ENCODE measurements around the gene CNTN5. TPM values are rescaled to one million over a fixed set of nuclear protein-coding genes. Genes with fewer than 3 reads are reported as not detected.

CNTN5 gene
- total and polyA plus RNA-seq, 2 donors (not counting 1 experiment from before 2014, with no cell fraction given): not detected

DNA sequence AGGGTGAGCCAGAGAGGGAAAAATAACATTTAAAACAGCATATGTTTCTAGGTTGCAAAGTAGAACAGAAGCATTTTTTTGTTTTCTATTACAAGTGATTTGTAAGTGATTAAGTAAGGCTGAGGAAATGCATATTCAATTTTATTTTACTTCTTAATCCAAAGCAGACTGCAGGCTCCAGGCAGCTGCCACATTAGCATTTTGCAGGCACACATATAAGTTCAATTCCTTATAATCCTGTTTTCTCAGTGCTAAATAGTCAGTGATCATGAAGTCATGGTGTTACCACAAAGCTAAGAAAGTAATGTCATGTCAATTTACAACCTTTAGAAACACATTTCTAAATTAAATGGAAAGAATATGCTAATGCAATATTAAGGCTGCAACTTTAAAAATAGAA, 149.8 kb downstream of the CNTN5 start:
- DNase-seq (no peak), ATAC-seq (ENCODE audit: low read depth) (no peak)
- Histone ChIP-seq H4K20me1 (ENCODE audit: control insufficient read depth, insufficient read depth, low read length, poor library complexity, severe bottlenecking) (no peaks in the 10 kb centered on the region), H3K27ac (ENCODE audit: low read length in 2 of 2) (no peak overlapping the region), H3K36me3 (replicated peaks in 1 of 2; ENCODE audit: control extremely low read depth in 1 of 2, control insufficient read depth in 1 of 2, extremely low read depth in 1 of 2, insufficient read depth in 2 of 2, low read length in 1 of 2) (no peaks in the 10 kb centered on the region), H3K4me3 (ENCODE audit: control extremely low read depth in 1 of 5, extremely low read depth in 1 of 5, insufficient read depth in 1 of 5, low read depth in 2 of 5, low read length in 4 of 5) (no peak overlapping the region), H3K9ac (ENCODE audit: low read length) (no peak overlapping the region), H2AFZ (ENCODE audit: insufficient read depth, low read depth, low read length, poor library complexity, severe bottlenecking) (no peak overlapping the region), H3K4me1 (ENCODE audit: control insufficient read depth in 2 of 2, insufficient read depth in 2 of 2, low read length in 2 of 2) (no peaks in the 10 kb centered on the region), H3K9me3 (ENCODE audit: control extremely low read depth in 1 of 3, control insufficient read depth in 2 of 3, insufficient read depth in 1 of 3, low read length in 2 of 3) (no peaks in the 10 kb centered on the region), H3K27me3 (replicated peaks in 1 of 4; ENCODE audit: control extremely low read depth in 1 of 4, control insufficient read depth in 3 of 4, insufficient read depth in 4 of 4, low read length in 3 of 4) (no peaks in the 10 kb centered on the region), H3K4me2 (replicated peaks; ENCODE audit: low read depth, low read length, poor library complexity, severe bottlenecking) (no peak overlapping the region), H3K79me2 (ENCODE audit: control insufficient read depth, insufficient read depth, low read length) (no peaks in the 10 kb centered on the region)
- Mint-ChIP-seq H3K4me3 (no peak overlapping the region), H3K4me1 (no peaks in the 10 kb centered on the region), H3K27ac (no peak overlapping the region), H3K9me3 (ENCODE audit: insufficient read depth) (peaks cover 2% of the 10 kb centered on the region), H3K27me3 (no peaks in the 10 kb centered on the region)
- intact Hi-C loops (cut with micrococcal nuclease): no loop called here
- ChIA-PET POLR2A (no interaction called here), CTCF (no interaction called here)
- TF ChIP-seq, protein P1, sequence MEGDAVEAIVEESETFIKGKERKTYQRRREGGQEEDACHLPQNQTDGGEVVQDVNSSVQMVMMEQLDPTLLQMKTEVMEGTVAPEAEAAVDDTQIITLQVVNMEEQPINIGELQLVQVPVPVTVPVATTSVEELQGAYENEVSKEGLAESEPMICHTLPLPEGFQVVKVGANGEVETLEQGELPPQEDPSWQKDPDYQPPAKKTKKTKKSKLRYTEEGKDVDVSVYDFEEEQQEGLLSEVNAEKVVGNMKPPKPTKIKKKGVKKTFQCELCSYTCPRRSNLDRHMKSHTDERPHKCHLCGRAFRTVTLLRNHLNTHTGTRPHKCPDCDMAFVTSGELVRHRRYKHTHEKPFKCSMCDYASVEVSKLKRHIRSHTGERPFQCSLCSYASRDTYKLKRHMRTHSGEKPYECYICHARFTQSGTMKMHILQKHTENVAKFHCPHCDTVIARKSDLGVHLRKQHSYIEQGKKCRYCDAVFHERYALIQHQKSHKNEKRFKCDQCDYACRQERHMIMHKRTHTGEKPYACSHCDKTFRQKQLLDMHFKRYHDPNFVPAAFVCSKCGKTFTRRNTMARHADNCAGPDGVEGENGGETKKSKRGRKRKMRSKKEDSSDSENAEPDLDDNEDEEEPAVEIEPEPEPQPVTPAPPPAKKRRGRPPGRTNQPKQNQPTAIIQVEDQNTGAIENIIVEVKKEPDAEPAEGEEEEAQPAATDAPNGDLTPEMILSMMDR (IDR thresholded peaks at IDR 0.05): no peak
- TF ChIP-seq EZH2 (IDR thresholded peaks at IDR 0.05; ENCODE audit: borderline replicate concordance, insufficient read depth, low read depth, low read length, poor library complexity, severe bottlenecking): no peak

DNA sequence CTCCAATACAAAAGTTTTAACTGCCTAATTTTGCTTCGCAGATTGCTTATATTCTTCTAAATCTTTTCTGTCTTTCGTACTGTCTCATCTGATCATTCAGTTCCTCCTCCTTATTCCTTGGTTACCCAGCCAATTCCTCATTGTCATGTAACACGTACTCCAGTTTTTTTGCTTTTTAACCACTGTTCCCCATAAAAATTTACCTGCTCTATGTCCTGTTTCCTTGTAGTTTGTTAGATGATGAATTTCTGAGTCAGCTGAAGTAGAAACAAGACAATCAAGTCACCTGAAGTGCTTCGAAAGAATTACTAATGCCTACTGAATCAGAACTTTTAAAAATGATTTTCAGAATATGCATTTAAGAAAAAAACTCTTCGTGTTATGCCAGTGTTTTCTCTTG, 150.6 kb downstream of the CNTN5 start:
- DNase-seq: no peak
- H3K9ac ChIP-seq (ENCODE audit: low read length): no peak overlapping the region

More for the DNA sequence above, 150.6 kb downstream of the CNTN5 start:
- ChIA-PET CTCF (no interaction called here), POLR2A (no interaction called here)
- Histone ChIP-seq H2AFZ (ENCODE audit: insufficient read depth, low read depth, low read length, poor library complexity, severe bottlenecking) (no peak overlapping the region), H3K27ac (ENCODE audit: low read length in 2 of 2) (no peak overlapping the region), H3K9me3 (ENCODE audit: control extremely low read depth in 1 of 3, control insufficient read depth in 2 of 3, insufficient read depth in 1 of 3, low read length in 2 of 3) (no peaks in the 10 kb centered on the region), H3K4me3 (ENCODE audit: control extremely low read depth in 1 of 5, extremely low read depth in 1 of 5, insufficient read depth in 1 of 5, low read depth in 2 of 5, low read length in 4 of 5) (no peak overlapping the region), H3K4me2 (replicated peaks; ENCODE audit: low read depth, low read length, poor library complexity, severe bottlenecking) (no peak overlapping the region), H3K27me3 (replicated peaks in 1 of 4; ENCODE audit: control extremely low read depth in 1 of 4, control insufficient read depth in 3 of 4, insufficient read depth in 4 of 4, low read length in 3 of 4) (no peaks in the 10 kb centered on the region), H4K20me1 (ENCODE audit: control insufficient read depth, insufficient read depth, low read length, poor library complexity, severe bottlenecking) (no peaks in the 10 kb centered on the region), H3K79me2 (ENCODE audit: control insufficient read depth, insufficient read depth, low read length) (no peaks in the 10 kb centered on the region), H3K36me3 (replicated peaks in 1 of 2; ENCODE audit: control extremely low read depth in 1 of 2, control insufficient read depth in 1 of 2, extremely low read depth in 1 of 2, insufficient read depth in 2 of 2, low read length in 1 of 2) (no peaks in the 10 kb centered on the region), H3K4me1 (ENCODE audit: control insufficient read depth in 2 of 2, insufficient read depth in 2 of 2, low read length in 2 of 2) (no peaks in the 10 kb centered on the region)
- intact Hi-C loops (cut with micrococcal nuclease): no loop called here
- no peak for TF ChIP-seq EZH2 (IDR thresholded peaks at IDR 0.05; ENCODE audit: borderline replicate concordance, insufficient read depth, low read depth, low read length, poor library complexity, severe bottlenecking)
- TF ChIP-seq, protein P1 (IDR thresholded peaks at IDR 0.05): no peak
- Mint-ChIP-seq H3K9me3 (ENCODE audit: insufficient read depth) (peaks cover 2% of the 10 kb centered on the region), H3K4me3 (no peak overlapping the region), H3K27ac (no peak overlapping the region), H3K27me3 (no peaks in the 10 kb centered on the region), H3K4me1 (no peaks in the 10 kb centered on the region)
- WGBS (ENCODE audit: insufficient coverage): 75% methylated on average over 2 of the region's 5 CpGs
- ATAC-seq (ENCODE audit: low read depth): no peak

All from B cell (primary cell).